CD4-positive, alpha-beta T cell treated with Interleukin-15 for 4 hours (primary cell): ENCODE data around the gene CAMSAP3.
"Not testable (repeated sequence)": the region's sequence is repeated elsewhere in the genome, so short reads cannot be mapped to it uniquely, and the experiment has no call there.

ENCODE experiments used
- DNase-seq: peaks from one replicate; pipeline ENCODE4 v3.0.0-alpha.2; 2020; ENCODE audit warnings: low spot score

The CAMSAP3 gene

GRCh38 chr19:7633698-7634097 lies 38.0 kb downstream of the CAMSAP3 start, which contains the start of gene PCP2:
PCP2 (minus strand) TSS chr19:7633719; CDS start chr19:7633457, 262 bp downstream.
- no peak for DNase-seq

- DNase-seq: no peak
These were observed 40.0 kb downstream of the CAMSAP3 start for GRCh38 chr19:7635670-7636069.

- DNase-seq: no peak
These were observed 40.6 kb downstream of the CAMSAP3 start for GRCh38 chr19:7636317-7636690.

GRCh38 chr19:7636691-7637373 lies 41.2 kb downstream of the CAMSAP3 start, which contains the start of gene STXBP2:
STXBP2 (plus strand) TSS chr19:7637110; CDS start chr19:7637150, 40 bp downstream.
- peak; percentile 95 for DNase-seq

- no peak for DNase-seq
These were observed 42.0 kb downstream of the CAMSAP3 start for GRCh38 chr19:7637374-7638256.

GRCh38 chr19:7638802-7639465 lies 43.3 kb downstream of the CAMSAP3 start:
- no peak for DNase-seq

GRCh38 chr19:7639863-7640348 lies 44.2 kb downstream of the CAMSAP3 start:
- no peak for DNase-seq

- DNase-seq: no peak
These were observed 45.1 kb downstream of the CAMSAP3 start for GRCh38 chr19:7640803-7641202.

- no peak for DNase-seq
These were observed 45.9 kb downstream of the CAMSAP3 start for GRCh38 chr19:7641290-7642276.

- no peak for DNase-seq
These were observed 46.8 kb downstream of the CAMSAP3 start for GRCh38 chr19:7642295-7643030.

- no peak for DNase-seq
These were observed 47.4 kb downstream of the CAMSAP3 start for GRCh38 chr19:7643031-7643415.

GRCh38 chr19:7643629-7644549 lies 48.2 kb downstream of the CAMSAP3 start:
- not testable (repeated sequence) for DNase-seq

- DNase-seq: no peak
These were observed 48.9 kb downstream of the CAMSAP3 start for GRCh38 chr19:7644550-7644877.

GRCh38 chr19:7645163-7645562 lies 49.5 kb downstream of the CAMSAP3 start:
- DNase-seq: no peak

GRCh38 chr19:7645656-7646425 lies 50.2 kb downstream of the CAMSAP3 start:
- DNase-seq: no peak

GRCh38 chr19:7646426-7646700 lies 50.7 kb downstream of the CAMSAP3 start:
- no peak for DNase-seq

- DNase-seq: no peak
These were observed 51.5 kb downstream of the CAMSAP3 start for GRCh38 chr19:7647156-7647555.

- no peak for DNase-seq
These were observed 52.8 kb downstream of the CAMSAP3 start for GRCh38 chr19:7648265-7649014.
